GM20431 (cell line): ENCODE measurements around the gene CDH13.

Source experiments
- in situ Hi-C: fragments of 300-500 bp; cut with MseI, MboI; formaldehyde crosslinking; loops from one replicate; pipeline ENCODE4 v1.15.0; 2020; ENCODE audit warnings: low sequenced_read_pairs; ENCODE audit not compliant: unreplicated experiment

Gene CDH13

DNA sequence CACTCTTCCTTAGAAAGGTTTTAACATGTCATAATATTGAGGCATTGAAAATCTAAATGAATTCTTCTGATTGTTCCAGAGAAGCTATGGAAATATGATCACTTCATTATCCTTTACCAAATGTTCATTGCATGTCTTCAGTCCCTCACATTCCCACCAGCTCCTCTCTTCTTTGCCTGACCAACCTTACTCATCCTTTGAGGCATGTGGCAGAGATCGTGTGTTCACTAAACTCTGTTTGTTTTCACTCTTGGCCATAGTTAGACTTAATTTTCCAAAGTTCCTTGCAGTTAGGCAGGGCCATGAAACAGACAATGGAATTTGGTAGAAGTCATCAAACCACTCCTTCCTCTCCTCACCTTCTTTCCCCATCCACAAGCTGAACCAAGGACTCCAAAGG is 914.5 kb downstream of the CDH13 start:
- in situ Hi-C loops, result no loop called here

GRCh38 chr16:83542491-83542890 is 915.7 kb downstream of the CDH13 start:
- in situ Hi-C loops, result no loop called here

GRCh38 chr16:83549316-83550182 is 922.8 kb downstream of the CDH13 start:
- in situ Hi-C loops, result no loop called here

- in situ Hi-C loops, result no loop called here
Measured at GRCh38 chr16:83550183-83550569, 923.4 kb downstream of the CDH13 start.

DNA sequence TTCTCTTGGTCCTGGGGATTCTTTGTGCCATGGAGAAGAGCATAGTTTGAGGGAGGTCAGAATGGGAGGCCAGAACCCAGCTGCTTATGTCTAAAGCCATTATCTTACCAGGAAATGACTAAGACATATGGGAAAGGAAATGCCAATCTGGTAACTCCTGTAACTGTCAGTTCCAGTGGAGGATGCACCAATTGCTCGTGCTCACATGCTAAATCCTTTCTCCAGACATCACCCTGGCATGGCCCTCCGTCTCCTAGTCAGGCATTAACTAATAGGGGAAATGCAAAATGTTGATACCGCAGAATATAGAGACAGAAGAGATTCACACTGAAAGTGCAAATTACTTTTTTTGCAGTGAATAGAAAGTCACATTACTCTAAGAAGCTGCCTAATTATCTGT is 925.5 kb downstream of the CDH13 start:
- in situ Hi-C loops, result no loop called here

GRCh38 chr16:83552930-83553329 is 926.2 kb downstream of the CDH13 start:
- in situ Hi-C loops, result no loop called here

DNA sequence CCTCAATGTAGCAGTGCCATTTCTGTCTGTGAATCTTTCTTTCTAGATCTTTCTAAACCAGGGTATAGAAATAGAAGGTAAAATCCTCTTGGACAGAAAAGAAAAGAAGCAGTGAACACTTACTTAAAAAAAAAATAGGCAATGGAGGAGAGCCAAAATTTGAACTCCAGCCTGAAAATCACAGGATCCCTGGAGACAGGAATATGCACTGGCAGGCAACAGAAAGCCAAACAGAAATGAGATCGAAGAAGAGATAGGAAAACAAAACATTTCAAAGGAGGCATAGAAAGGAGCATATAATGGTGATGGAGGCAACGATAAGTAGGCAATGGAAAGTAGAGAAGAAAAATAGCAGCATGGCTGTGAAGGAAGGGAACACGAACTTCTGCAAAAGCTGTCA is 927.3 kb downstream of the CDH13 start:
- in situ Hi-C loops, result no loop called here

GRCh38 chr16:83554540-83554939 is 927.8 kb downstream of the CDH13 start:
- in situ Hi-C loops, result no loop called here

DNA sequence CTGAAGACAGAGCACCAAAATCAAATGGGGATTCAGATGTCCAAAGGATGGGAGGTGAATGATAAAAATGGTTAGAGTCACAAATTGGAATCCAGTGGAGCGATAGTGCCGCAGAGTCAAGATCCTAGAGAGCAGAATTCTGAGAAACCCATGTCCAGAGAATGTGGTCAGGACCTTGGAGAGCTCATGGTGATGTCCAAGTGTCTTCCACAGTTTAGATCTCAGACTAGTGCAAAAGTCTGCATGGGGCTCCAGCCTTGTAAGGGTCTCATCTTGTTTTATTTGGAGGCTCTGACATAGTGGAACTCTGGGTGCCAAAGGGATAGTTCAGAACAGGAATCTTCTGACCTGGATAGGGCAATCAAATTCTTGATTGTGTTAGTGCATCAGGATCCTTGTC is 935.1 kb downstream of the CDH13 start:
- in situ Hi-C loops, result no loop called here

- in situ Hi-C loops, result no loop called here
Measured at GRCh38 chr16:83568345-83568744, 941.6 kb downstream of the CDH13 start.

DNA sequence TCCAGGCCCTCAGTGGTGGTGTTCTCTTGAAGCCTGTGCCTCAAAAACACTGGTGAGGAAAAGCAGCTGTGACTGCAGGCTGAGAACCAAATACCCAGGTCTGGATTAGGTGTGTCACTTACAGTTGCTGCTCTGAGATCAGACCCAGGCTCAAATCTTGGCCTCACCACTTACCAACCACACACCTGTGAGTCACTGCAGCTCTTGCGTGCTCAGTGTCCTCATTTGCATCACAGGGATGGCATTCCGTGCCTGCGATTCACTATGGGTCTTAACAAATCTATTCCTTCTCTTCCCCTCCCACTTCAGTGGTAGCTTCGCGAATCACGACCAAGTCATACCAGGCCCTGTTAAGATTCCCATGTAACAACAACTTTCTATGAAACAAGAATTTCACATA is 947.6 kb downstream of the CDH13 start:
- in situ Hi-C loops, result no loop called here

GRCh38 chr16:83577078-83577745 is 950.4 kb downstream of the CDH13 start:
- in situ Hi-C loops, result no loop called here

GRCh38 chr16:83578171-83578570 is 951.4 kb downstream of the CDH13 start:
- in situ Hi-C loops, result no loop called here

- in situ Hi-C loops, result no loop called here
Measured at GRCh38 chr16:83579027-83579426, 952.3 kb downstream of the CDH13 start.

DNA sequence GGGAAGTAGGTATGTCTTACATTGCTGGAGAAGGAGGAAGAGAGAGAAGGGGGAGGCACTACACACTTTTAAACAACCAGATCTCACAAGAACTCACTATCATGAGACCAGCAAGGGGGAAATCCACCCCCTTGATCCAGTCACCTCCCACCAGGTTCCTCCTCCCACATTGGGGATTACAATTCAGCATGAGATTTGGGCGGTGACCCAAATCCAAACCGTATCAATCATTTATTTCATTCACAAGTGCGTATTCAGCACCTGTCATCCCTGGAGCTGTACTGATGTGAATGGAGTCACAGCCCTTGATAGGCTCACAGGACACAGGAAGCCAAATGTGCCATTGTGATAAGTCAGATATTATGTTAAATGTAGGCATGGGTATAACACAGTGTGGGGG is 952.7 kb downstream of the CDH13 start:
- in situ Hi-C loops, result no loop called here

- in situ Hi-C loops, result no loop called here
Measured at GRCh38 chr16:83581082-83581481, 954.3 kb downstream of the CDH13 start.

DNA sequence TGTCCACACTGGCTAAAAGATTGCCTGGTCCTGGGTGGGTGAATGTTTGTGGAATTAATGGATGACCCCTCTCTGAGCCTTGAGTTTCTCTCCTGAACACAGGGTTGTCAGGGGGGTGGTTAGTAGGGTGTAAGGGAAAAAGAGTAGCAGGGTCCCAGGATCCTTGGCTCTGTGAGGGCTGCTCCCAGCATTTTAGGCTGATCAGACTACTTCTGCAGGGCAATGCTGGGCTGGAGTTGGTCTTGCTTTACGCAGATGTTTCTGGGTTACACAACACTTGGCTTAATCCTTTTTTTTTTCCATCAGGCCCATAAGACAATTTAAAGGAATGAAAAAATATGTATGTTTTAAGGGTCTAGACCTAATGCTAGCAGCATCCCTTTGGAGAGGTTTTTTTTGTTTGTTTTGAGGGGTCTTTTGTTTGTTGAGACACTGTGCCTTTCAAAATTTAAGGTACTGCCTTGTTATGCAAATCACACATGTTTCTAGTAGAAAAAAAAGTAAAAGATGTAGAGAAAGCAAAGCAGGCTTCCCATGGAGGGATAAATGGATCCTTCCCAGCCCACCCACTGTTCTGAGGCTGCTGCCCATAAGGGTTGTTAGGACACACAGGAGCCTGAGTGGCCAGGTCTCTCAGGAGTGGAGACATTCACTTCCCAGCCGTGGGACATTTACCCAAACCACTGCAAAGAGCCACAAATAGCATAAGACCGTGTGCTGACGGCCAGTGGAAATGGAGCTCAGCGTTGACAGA is 955.4 kb downstream of the CDH13 start:
- in situ Hi-C loops, result no loop called here

GRCh38 chr16:83586036-83586435 is 959.3 kb downstream of the CDH13 start:
- in situ Hi-C loops, result no loop called here

DNA sequence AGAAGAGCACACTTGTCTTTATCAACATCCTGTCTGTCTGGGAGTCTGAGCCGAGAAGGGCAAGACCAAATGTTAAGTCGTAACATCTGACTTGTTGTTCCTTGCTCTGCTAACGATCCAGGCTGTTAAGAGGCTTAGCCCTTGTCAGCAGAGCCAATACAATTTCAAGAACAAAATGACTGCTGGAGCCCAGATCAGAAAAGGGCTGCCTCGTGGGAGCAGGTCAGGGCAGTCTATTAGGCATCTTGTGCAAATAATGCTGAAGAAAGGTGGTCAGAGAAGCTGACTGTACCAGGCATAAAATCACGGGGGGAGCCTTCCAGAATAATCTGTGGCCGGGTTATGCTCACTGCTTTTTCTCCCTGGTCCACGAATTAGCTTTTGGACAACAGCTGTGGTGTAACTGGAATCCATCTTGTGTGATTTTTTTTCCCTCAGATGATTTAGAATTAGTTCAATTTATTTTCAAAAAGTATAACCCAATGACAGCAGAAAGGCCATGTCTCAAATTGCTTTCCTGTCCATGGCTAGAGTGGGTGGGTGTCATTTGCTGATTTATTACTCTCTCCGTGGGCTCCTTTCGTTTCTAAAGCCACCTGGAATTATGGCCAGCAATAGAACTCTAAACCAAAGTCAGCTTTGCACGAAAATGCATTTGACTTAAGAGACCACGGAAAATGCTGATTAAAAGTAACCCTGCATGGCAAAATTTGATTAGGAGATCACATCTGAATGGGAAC is 959.9 kb downstream of the CDH13 start:
- in situ Hi-C loops, result no loop called here

DNA sequence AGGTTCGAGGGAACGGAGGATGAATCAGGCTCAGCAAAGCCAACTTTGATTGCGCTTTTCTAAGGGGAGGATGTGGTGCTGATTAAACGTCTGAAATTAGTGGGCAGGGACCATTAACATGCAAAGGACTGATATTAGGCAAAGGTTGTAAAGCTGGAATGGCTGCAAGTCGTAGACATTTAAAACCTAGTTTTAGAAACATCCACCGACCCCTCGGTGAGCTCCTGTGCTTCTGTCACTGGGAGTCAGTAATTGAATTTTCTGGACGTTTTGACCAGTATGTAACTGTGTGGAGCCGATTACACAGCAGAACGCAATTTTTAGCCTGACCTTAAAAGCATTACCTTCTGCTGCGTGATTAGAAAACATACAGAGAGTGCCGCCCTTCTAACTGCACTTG is 960.4 kb downstream of the CDH13 start:
- in situ Hi-C loops, result no loop called here
